ENCODE results near the gene SPINDOC. TPM values are rescaled to one million over a fixed set of nuclear protein-coding genes. Genes with fewer than 3 reads are reported as not detected.

SPINDOC gene
- total and polyA plus RNA-seq, 4 donors: 9.1 to 39.4 (median 25.7) TPM

DNA sequence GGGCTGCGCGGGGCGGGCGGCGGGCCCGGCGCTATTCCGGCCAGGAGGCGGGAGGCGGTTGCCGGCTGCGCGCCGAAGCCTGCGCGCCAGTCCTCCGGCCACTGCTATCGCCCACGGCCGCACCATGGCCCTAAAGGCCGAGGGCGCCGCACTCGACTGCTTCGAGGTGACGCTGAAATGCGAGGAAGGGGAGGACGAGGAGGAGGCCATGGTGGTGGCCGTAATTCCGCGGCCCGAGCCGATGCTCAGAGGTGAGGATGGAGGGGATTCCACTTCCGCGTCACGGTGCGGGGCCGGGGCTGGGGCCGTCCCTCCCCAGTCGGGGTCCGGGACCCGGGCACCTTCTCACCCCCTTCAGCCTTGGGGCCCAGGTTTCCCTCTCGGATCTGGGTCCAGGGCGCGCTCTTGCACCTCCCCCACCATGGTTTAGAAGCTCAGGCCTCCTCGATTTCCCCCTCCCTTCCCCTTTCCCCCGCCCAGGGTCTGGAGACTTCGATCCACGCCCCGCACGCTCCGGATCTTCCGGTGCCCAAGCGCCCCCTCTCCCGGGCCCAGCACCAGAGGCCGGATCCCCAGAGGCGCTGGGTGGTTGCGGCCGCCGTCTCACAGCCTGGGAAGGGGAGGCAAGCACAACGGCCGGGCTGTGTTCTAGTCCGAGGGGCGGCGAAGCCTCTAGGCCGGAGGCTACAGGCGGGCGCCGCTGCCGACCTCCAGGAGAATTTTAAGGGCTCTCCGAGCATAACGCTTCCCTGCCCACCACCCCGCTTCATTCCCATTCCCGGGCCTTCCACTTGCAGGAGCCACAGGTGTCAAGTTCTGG, 517 bp downstream of the SPINDOC start:
- H3K27me3 ChIP-seq (ENCODE audit: control insufficient read depth, insufficient read depth, low read length): no peaks in the 10 kb centered on the region
- H3K36me3 ChIP-seq (ENCODE audit: control insufficient read depth, insufficient read depth, low read length): peaks cover 28% of the 10 kb centered on the region
- DNase-seq (ENCODE audit: low read depth in 4 of 6, low spot score in 6 of 6): peak; percentile 26 to 90 (median 56)
- H3K4me3 ChIP-seq (ENCODE audit: low read depth, low read length): peak overlapping the region; percentile 89
- peak overlapping the region; percentile 84 for H3K27ac ChIP-seq (ENCODE audit: low read depth, low read length)
- peaks cover 18% of the 10 kb centered on the region for H3K4me1 ChIP-seq (ENCODE audit: control insufficient read depth, insufficient read depth, low read length)
- whole genome bisulfite sequencing (ENCODE audit: insufficient coverage): 0% methylated on average over 63 of the region's 74 CpGs
- no peaks in the 10 kb centered on the region for H3K9me3 ChIP-seq (ENCODE audit: control insufficient read depth, insufficient read depth, low read length)

GRCh38 chr11:63814383-63814736, 1.1 kb downstream of the SPINDOC start:
- Histone ChIP-seq H3K27me3 (ENCODE audit: control insufficient read depth, insufficient read depth, low read length) (no peaks in the 10 kb centered on the region), H3K27ac (ENCODE audit: low read depth, low read length) (peak overlapping the region; percentile 84), H3K36me3 (ENCODE audit: control insufficient read depth, insufficient read depth, low read length) (peaks cover 34% of the 10 kb centered on the region), H3K9me3 (ENCODE audit: control insufficient read depth, insufficient read depth, low read length) (no peaks in the 10 kb centered on the region), H3K4me1 (ENCODE audit: control insufficient read depth, insufficient read depth, low read length) (peaks cover 18% of the 10 kb centered on the region), H3K4me3 (ENCODE audit: low read depth, low read length) (peak overlapping the region; percentile 89)
- DNase-seq (ENCODE audit: low read depth in 4 of 6, low spot score in 6 of 6): peak in 2 of 6 donors; percentile 9 to 48
- WGBS (ENCODE audit: insufficient coverage): 13% methylated on average over 1 of the region's 7 CpGs

GRCh38 chr11:63816166-63816565, 2.9 kb downstream of the SPINDOC start:
- Histone ChIP-seq H3K27ac (ENCODE audit: low read depth, low read length) (no peak overlapping the region), H3K4me1 (ENCODE audit: control insufficient read depth, insufficient read depth, low read length) (peaks cover 17% of the 10 kb centered on the region), H3K4me3 (ENCODE audit: low read depth, low read length) (no peak overlapping the region), H3K36me3 (ENCODE audit: control insufficient read depth, insufficient read depth, low read length) (peaks cover 52% of the 10 kb centered on the region), H3K9me3 (ENCODE audit: control insufficient read depth, insufficient read depth, low read length) (no peaks in the 10 kb centered on the region), H3K27me3 (ENCODE audit: control insufficient read depth, insufficient read depth, low read length) (no peaks in the 10 kb centered on the region)
- no peak for DNase-seq (ENCODE audit: low read depth in 4 of 6, low spot score in 6 of 6)
- 95% methylated on average over 4 of the region's 6 CpGs for WGBS (ENCODE audit: insufficient coverage)

GRCh38 chr11:63816732-63817131, 3.5 kb downstream of the SPINDOC start:
- Histone ChIP-seq H3K4me3 (ENCODE audit: low read depth, low read length) (no peak overlapping the region), H3K9me3 (ENCODE audit: control insufficient read depth, insufficient read depth, low read length) (no peaks in the 10 kb centered on the region), H3K4me1 (ENCODE audit: control insufficient read depth, insufficient read depth, low read length) (peaks cover 12% of the 10 kb centered on the region), H3K27ac (ENCODE audit: low read depth, low read length) (no peak overlapping the region), H3K36me3 (ENCODE audit: control insufficient read depth, insufficient read depth, low read length) (peaks cover 57% of the 10 kb centered on the region), H3K27me3 (ENCODE audit: control insufficient read depth, insufficient read depth, low read length) (no peaks in the 10 kb centered on the region)
- DNase-seq (ENCODE audit: low read depth in 4 of 6, low spot score in 6 of 6): no peak
- WGBS (ENCODE audit: insufficient coverage): 100% methylated on average over 1 of the region's 3 CpGs

DNA sequence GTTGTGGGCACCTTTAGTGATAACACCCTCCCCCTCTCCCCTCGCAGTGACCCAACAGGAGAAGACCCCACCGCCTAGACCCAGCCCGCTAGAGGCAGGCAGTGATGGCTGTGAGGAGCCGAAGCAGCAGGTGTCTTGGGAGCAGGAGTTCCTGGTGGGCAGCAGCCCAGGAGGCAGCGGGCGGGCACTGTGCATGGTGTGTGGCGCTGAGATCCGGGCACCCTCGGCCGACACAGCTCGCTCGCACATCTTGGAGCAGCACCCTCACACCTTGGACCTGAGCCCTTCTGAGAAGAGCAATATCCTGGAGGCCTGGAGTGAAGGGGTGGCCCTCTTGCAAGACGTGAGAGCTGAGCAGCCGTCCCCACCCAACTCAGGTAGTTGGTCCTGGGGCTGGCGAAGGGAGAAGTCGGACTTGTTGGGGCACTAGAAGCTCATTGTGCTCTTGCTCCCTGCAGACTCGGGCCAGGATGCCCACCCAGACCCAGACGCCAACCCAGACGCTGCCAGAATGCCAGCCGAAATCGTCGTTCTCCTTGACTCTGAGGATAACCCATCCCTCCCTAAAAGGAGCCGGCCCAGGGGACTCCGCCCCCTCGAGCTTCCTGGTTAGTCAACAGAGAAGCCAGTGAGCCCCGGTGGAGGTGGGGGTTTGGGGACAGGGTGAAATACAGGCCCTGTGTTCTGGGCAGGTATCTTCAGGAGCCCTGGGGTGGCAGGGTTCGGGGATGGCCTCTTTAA, 4.7 kb downstream of the SPINDOC start:
- Histone ChIP-seq H3K36me3 (ENCODE audit: control insufficient read depth, insufficient read depth, low read length) (peaks cover 69% of the 10 kb centered on the region), H3K9me3 (ENCODE audit: control insufficient read depth, insufficient read depth, low read length) (no peaks in the 10 kb centered on the region), H3K27ac (ENCODE audit: low read depth, low read length) (no peak overlapping the region), H3K4me1 (ENCODE audit: control insufficient read depth, insufficient read depth, low read length) (peaks cover 5% of the 10 kb centered on the region), H3K27me3 (ENCODE audit: control insufficient read depth, insufficient read depth, low read length) (no peaks in the 10 kb centered on the region), H3K4me3 (ENCODE audit: low read depth, low read length) (no peak overlapping the region)
- WGBS (ENCODE audit: insufficient coverage): 97% methylated on average over 20 of the region's 27 CpGs
- DNase-seq (ENCODE audit: low read depth in 4 of 6, low spot score in 6 of 6): no peak

GRCh38 chr11:63818609-63819008, 5.4 kb downstream of the SPINDOC start:
- WGBS (ENCODE audit: insufficient coverage): 99% methylated on average over 19 of the region's 19 CpGs
- no peak for DNase-seq (ENCODE audit: low read depth in 4 of 6, low spot score in 6 of 6)
- Histone ChIP-seq H3K4me3 (ENCODE audit: low read depth, low read length) (no peak overlapping the region), H3K27me3 (ENCODE audit: control insufficient read depth, insufficient read depth, low read length) (no peaks in the 10 kb centered on the region), H3K9me3 (ENCODE audit: control insufficient read depth, insufficient read depth, low read length) (no peaks in the 10 kb centered on the region), H3K36me3 (ENCODE audit: control insufficient read depth, insufficient read depth, low read length) (peaks cover 75% of the 10 kb centered on the region), H3K4me1 (ENCODE audit: control insufficient read depth, insufficient read depth, low read length) (peaks cover 4% of the 10 kb centered on the region), H3K27ac (ENCODE audit: low read depth, low read length) (no peak overlapping the region)

GRCh38 chr11:63821411-63821810, 8.2 kb downstream of the SPINDOC start:
- no peak for DNase-seq (ENCODE audit: low read depth in 4 of 6, low spot score in 6 of 6)
- Histone ChIP-seq H3K9me3 (ENCODE audit: control insufficient read depth, insufficient read depth, low read length) (no peaks in the 10 kb centered on the region), H3K36me3 (ENCODE audit: control insufficient read depth, insufficient read depth, low read length) (peaks cover 90% of the 10 kb centered on the region), H3K4me3 (ENCODE audit: low read depth, low read length) (no peak overlapping the region), H3K4me1 (ENCODE audit: control insufficient read depth, insufficient read depth, low read length) (no peaks in the 10 kb centered on the region), H3K27me3 (ENCODE audit: control insufficient read depth, insufficient read depth, low read length) (no peaks in the 10 kb centered on the region), H3K27ac (ENCODE audit: low read depth, low read length) (no peak overlapping the region)
- 100% methylated on average over 3 of the region's 5 CpGs for WGBS (ENCODE audit: insufficient coverage)

DNA sequence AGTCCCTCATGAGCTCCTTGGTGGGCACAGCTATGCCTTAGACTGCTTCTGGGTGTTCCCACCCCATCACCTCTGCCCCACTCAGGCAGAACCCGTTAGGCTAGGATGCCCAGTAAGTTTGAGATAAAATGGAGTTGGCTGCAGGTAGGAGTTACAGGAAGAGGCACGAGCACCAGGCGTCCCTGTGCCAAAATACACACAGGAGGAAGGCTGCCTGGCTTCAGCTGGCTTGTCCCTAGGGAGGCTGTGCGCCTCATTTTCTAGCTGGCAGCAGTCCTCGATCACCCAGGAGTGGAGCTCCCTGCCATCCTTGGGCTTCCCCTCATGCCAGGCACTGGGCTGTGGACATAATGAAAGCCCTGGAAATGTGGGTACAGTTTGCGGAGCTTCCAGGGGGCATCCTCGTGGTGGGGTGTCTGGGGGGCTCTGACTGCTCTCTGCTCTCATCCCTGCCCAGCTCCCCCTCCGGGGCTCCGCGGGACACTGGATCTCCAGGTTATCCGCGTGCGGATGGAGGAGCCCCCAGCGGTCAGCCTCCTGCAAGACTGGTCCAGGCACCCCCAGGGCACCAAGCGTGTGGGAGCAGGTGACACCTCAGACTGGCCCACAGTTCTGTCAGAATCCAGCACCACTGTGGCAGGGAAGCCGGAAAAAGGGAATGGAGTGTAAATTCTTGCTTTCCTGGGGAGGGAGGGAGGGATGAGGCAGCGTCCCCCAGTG, 13.4 kb downstream of the SPINDOC start:
- H3K27me3 ChIP-seq (ENCODE audit: control insufficient read depth, insufficient read depth, low read length): no peaks in the 10 kb centered on the region
- H3K4me1 ChIP-seq (ENCODE audit: control insufficient read depth, insufficient read depth, low read length): no peaks in the 10 kb centered on the region
- 87% methylated on average over 13 of the region's 17 CpGs for WGBS (ENCODE audit: insufficient coverage)
- DNase-seq (ENCODE audit: low read depth in 4 of 6, low spot score in 6 of 6): no peak
- H3K27ac ChIP-seq (ENCODE audit: low read depth, low read length): no peak overlapping the region
- peaks cover 74% of the 10 kb centered on the region for H3K36me3 ChIP-seq (ENCODE audit: control insufficient read depth, insufficient read depth, low read length)
- no peaks in the 10 kb centered on the region for H3K9me3 ChIP-seq (ENCODE audit: control insufficient read depth, insufficient read depth, low read length)
- H3K4me3 ChIP-seq (ENCODE audit: low read depth, low read length): no peak overlapping the region

DNA sequence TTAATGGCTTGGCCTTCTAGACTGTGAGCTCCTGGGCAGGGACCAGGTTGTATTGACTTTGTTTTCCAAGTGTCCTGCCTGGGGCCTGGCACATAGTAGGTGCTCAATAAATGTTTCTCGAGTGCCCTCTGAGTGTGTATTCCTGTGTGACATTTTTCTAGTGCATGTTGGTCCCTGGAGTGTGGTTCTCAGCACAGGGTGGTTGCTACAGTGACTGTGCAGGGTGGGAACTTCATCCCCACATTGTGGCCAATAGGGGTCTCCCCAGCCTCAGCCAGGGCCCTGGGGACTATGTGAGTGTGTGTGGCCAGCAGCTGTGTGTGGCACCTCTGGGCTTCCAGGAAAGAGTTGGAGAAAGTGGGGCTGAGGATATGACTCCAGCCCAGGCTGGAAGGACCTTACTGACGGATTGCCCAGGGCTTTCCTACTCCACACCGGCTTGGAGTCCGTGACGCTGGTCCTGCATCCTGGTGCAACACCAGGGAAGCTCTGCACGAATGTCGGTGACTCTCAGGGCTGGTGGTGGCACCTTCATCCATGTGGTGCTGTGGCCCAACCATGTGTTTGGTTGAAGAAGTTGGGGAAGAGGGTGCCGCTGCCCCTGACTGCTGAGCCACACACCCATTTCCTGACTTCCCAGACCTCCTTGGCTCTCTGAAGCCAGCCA, 16.7 kb downstream of the SPINDOC start:
- no peak overlapping the region for H3K27ac ChIP-seq (ENCODE audit: low read depth, low read length)
- H3K9me3 ChIP-seq (ENCODE audit: control insufficient read depth, insufficient read depth, low read length): no peaks in the 10 kb centered on the region
- DNase-seq (ENCODE audit: low read depth in 4 of 6, low spot score in 6 of 6): peak in 2 of 6 donors; percentile 31 to 41
- H3K4me3 ChIP-seq (ENCODE audit: low read depth, low read length): no peak overlapping the region
- H3K36me3 ChIP-seq (ENCODE audit: control insufficient read depth, insufficient read depth, low read length): peaks cover 43% of the 10 kb centered on the region
- 84% methylated on average over 7 of the region's 8 CpGs for WGBS (ENCODE audit: insufficient coverage)
- H3K4me1 ChIP-seq (ENCODE audit: control insufficient read depth, insufficient read depth, low read length): no peaks in the 10 kb centered on the region
- no peaks in the 10 kb centered on the region for H3K27me3 ChIP-seq (ENCODE audit: control insufficient read depth, insufficient read depth, low read length)
